Measurements from ENCODE around the gene DNAH9.

Gene DNAH9

GRCh38 chr17:11739351-11739750 lies 141.1 kb downstream of the DNAH9 start:
- TF ChIP-seq, protein P1, sequence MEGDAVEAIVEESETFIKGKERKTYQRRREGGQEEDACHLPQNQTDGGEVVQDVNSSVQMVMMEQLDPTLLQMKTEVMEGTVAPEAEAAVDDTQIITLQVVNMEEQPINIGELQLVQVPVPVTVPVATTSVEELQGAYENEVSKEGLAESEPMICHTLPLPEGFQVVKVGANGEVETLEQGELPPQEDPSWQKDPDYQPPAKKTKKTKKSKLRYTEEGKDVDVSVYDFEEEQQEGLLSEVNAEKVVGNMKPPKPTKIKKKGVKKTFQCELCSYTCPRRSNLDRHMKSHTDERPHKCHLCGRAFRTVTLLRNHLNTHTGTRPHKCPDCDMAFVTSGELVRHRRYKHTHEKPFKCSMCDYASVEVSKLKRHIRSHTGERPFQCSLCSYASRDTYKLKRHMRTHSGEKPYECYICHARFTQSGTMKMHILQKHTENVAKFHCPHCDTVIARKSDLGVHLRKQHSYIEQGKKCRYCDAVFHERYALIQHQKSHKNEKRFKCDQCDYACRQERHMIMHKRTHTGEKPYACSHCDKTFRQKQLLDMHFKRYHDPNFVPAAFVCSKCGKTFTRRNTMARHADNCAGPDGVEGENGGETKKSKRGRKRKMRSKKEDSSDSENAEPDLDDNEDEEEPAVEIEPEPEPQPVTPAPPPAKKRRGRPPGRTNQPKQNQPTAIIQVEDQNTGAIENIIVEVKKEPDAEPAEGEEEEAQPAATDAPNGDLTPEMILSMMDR (IDR thresholded peaks at IDR 0.05; ENCODE audit: low read depth, low read length): no peak
- no peak for TF ChIP-seq EZH2phosphoT487 (IDR thresholded peaks at IDR 0.05; ENCODE audit: low read depth)
- Histone ChIP-seq H3K4me1 (ENCODE audit: low read length) (no peaks in the 10 kb centered on the region), H3K36me3 (replicated peaks; ENCODE audit: low read depth, low read length) (no peaks in the 10 kb centered on the region), H2AFZ (ENCODE audit: low read depth, low read length) (no peak overlapping the region), H3K4me2 (ENCODE audit: low read length) (no peak overlapping the region), H3K9me3 (ENCODE audit: insufficient read depth, low read length) (no peaks in the 10 kb centered on the region), H4K20me1 (ENCODE audit: insufficient read depth, low read length) (no peaks in the 10 kb centered on the region), H3K9ac (ENCODE audit: low read length) (no peak overlapping the region), H3K79me2 (ENCODE audit: low read length) (no peaks in the 10 kb centered on the region), H3K27me3 (ENCODE audit: low read depth, low read length) (no peaks in the 10 kb centered on the region), H3K27ac (ENCODE audit: low read length) (no peak overlapping the region), H3K4me3 (ENCODE audit: low read length) (no peak overlapping the region)

GRCh38 chr17:11739848-11740247 lies 141.6 kb downstream of the DNAH9 start:
- no peak for TF ChIP-seq EZH2phosphoT487 (IDR thresholded peaks at IDR 0.05; ENCODE audit: low read depth)
- TF ChIP-seq, protein P1 (IDR thresholded peaks at IDR 0.05; ENCODE audit: low read depth, low read length): no peak
- H3K9me3 ChIP-seq (ENCODE audit: insufficient read depth, low read length): no peaks in the 10 kb centered on the region
- H3K79me2 ChIP-seq (ENCODE audit: low read length): no peaks in the 10 kb centered on the region
- H3K36me3 ChIP-seq (replicated peaks; ENCODE audit: low read depth, low read length): no peaks in the 10 kb centered on the region
- H3K27me3 ChIP-seq (ENCODE audit: low read depth, low read length): no peaks in the 10 kb centered on the region
- no peak overlapping the region for H3K4me3 ChIP-seq (ENCODE audit: low read length)
- H3K27ac ChIP-seq (ENCODE audit: low read length): no peak overlapping the region
- H3K4me2 ChIP-seq (ENCODE audit: low read length): no peak overlapping the region
- H3K9ac ChIP-seq (ENCODE audit: low read length): no peak overlapping the region
- H2AFZ ChIP-seq (ENCODE audit: low read depth, low read length): no peak overlapping the region
- no peaks in the 10 kb centered on the region for H4K20me1 ChIP-seq (ENCODE audit: insufficient read depth, low read length)
- H3K4me1 ChIP-seq (ENCODE audit: low read length): no peaks in the 10 kb centered on the region

- H4K20me1 ChIP-seq (ENCODE audit: insufficient read depth, low read length): no peaks in the 10 kb centered on the region
- H3K9ac ChIP-seq (ENCODE audit: low read length): no peak overlapping the region
- H3K27me3 ChIP-seq (ENCODE audit: low read depth, low read length): no peaks in the 10 kb centered on the region
- no peaks in the 10 kb centered on the region for H3K9me3 ChIP-seq (ENCODE audit: insufficient read depth, low read length)
- H3K4me2 ChIP-seq (ENCODE audit: low read length): no peak overlapping the region
- no peaks in the 10 kb centered on the region for H3K36me3 ChIP-seq (replicated peaks; ENCODE audit: low read depth, low read length)
- no peaks in the 10 kb centered on the region for H3K79me2 ChIP-seq (ENCODE audit: low read length)
- no peak overlapping the region for H3K27ac ChIP-seq (ENCODE audit: low read length)
- H3K4me3 ChIP-seq (ENCODE audit: low read length): no peak overlapping the region
- TF ChIP-seq, protein P1 (IDR thresholded peaks at IDR 0.05; ENCODE audit: low read depth, low read length): no peak
- no peak for TF ChIP-seq EZH2phosphoT487 (IDR thresholded peaks at IDR 0.05; ENCODE audit: low read depth)
- no peaks in the 10 kb centered on the region for H3K4me1 ChIP-seq (ENCODE audit: low read length)
- no peak overlapping the region for H2AFZ ChIP-seq (ENCODE audit: low read depth, low read length)
These were observed 144.6 kb downstream of the DNAH9 start for GRCh38 chr17:11742886-11743285.

DNA sequence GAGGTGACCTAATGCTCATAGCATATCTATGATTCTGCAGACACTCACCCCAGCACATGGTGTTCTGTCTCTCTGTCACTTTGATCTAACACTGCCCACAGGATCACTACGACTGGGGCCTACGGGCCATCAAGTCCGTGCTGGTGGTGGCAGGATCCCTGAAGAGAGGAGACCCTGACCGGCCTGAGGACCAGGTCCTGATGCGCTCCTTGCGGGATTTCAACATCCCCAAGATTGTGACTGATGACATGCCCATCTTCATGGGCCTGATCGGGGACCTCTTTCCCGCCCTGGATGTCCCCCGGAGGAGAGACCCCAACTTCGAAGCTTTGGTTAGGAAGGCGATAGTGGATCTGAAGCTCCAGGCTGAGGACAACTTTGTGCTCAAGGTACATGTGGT lies 146.4 kb downstream of the DNAH9 start:
- Histone ChIP-seq H2AFZ (ENCODE audit: low read depth, low read length) (no peak overlapping the region), H3K9ac (ENCODE audit: low read length) (no peak overlapping the region), H3K79me2 (ENCODE audit: low read length) (no peaks in the 10 kb centered on the region), H3K4me2 (ENCODE audit: low read length) (no peak overlapping the region), H3K36me3 (replicated peaks; ENCODE audit: low read depth, low read length) (no peaks in the 10 kb centered on the region), H3K4me1 (ENCODE audit: low read length) (no peaks in the 10 kb centered on the region), H3K9me3 (ENCODE audit: insufficient read depth, low read length) (no peaks in the 10 kb centered on the region), H3K27me3 (ENCODE audit: low read depth, low read length) (no peaks in the 10 kb centered on the region), H3K4me3 (ENCODE audit: low read length) (no peak overlapping the region), H4K20me1 (ENCODE audit: insufficient read depth, low read length) (no peaks in the 10 kb centered on the region), H3K27ac (ENCODE audit: low read length) (no peak overlapping the region)
- TF ChIP-seq, protein P1 (IDR thresholded peaks at IDR 0.05; ENCODE audit: low read depth, low read length): no peak
- no peak for TF ChIP-seq EZH2phosphoT487 (IDR thresholded peaks at IDR 0.05; ENCODE audit: low read depth)

Data from OCI-LY3 (cell line).